Thyroid gland (tissue), 4 donors: Measurements from ENCODE around the gene NOA1.

Experiments
- CTCF ChIP-seq, 6 experiments: fragments of 200-600 bp in 3 of 6; fragments of 450-650 bp in 3 of 6; sonication (generic) in 3 of 6; IDR thresholded peaks; one replicate each; pipeline ENCODE4 v1.5.1; 2016 to 2019; ENCODE audit warnings: antibody characterized with exemption in 6 of 6, mild to moderate bottlenecking in 2 of 6, inconsistent platforms in 1 of 6, moderate library complexity in 1 of 6
- POLR2A ChIP-seq, 2 donors: fragments of 450-650 bp; IDR thresholded peaks; one replicate each; pipeline ENCODE4 v1.6.1; 2017; ENCODE audit warnings: antibody characterized with exemption in 2 of 2, mild to moderate bottlenecking in 2 of 2, moderate library complexity in 1 of 2

- TF ChIP-seq POLR2A (IDR thresholded peaks at IDR 0.05) = no peak
- no peak for TF ChIP-seq CTCF (IDR thresholded peaks at IDR 0.05)
Observed at GRCh38 chr4:56986952-56987351, 9.5 kb upstream of the NOA1 start.
